ENCODE results near the gene HDAC4. TPM values are rescaled to one million over a fixed set of nuclear protein-coding genes. Genes with fewer than 3 reads are reported as not detected.

HDAC4 gene
- total RNA-seq, 8 experiments from 2014 or later = 12.2 to 55.7 (median 18.1) TPM

DNA sequence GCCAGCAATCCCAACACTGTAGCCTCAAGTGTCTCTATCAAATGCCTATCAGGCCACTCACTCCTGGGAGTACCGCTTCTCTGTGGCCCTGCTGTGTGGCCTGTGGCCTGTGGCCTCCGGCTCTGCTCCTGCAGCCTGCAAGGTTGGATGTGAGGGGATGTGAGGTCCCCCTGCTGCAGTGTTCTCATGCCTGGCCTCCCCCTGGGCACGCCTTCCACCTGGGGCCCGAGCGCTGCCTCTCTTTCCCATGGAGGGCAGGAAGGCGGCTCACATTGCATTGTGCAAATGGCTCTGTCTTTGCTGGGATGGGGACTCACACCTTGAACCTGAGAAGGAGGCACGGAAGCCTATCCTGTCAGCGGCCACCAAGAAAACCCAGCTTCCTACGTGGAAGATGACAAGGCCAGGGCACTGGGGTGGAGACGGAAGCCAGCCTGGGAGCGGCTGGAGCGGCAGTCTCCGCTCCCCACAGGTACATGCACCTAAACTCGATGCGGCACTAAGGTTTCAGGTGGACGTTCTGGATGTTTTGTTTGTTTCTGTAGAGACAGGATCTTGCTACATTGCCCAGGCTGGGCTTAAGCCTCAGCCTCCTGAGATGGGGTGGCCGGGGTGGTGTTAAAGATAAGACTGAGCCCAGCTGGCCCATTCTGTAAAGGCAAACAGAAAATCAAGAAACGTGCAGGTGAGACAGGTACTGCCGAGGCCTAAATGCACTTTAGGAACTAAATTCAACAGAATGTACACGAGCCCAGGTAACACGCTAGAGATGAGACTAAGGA lies 140.1 kb downstream of the HDAC4 start:
- H3K4me1 ChIP-seq (replicated peaks in 1 of 2) = peaks cover 53 to 55% of the 10 kb centered on the region in 2 donors
- WGBS, 10 experiments = 92 to 100% (median 98%) methylated on average over 2 to 15 of the region's 21 CpGs; no CpG with 5 or more reads in 1 of the 10 experiments
- in situ Hi-C loops (cut with MboI; ENCODE audit: low pct_unique_long_range_greater_than_20kb in 2 of 9, low sequenced_read_pairs in 9 of 9, unreplicated experiment in 9 of 9) = no loop called here
- ATAC-seq (replicated peaks in 6 of 8) = no peak
- H3K4me3 ChIP-seq = no peak overlapping the region
- no peak overlapping the region for H3K27ac ChIP-seq

DNA sequence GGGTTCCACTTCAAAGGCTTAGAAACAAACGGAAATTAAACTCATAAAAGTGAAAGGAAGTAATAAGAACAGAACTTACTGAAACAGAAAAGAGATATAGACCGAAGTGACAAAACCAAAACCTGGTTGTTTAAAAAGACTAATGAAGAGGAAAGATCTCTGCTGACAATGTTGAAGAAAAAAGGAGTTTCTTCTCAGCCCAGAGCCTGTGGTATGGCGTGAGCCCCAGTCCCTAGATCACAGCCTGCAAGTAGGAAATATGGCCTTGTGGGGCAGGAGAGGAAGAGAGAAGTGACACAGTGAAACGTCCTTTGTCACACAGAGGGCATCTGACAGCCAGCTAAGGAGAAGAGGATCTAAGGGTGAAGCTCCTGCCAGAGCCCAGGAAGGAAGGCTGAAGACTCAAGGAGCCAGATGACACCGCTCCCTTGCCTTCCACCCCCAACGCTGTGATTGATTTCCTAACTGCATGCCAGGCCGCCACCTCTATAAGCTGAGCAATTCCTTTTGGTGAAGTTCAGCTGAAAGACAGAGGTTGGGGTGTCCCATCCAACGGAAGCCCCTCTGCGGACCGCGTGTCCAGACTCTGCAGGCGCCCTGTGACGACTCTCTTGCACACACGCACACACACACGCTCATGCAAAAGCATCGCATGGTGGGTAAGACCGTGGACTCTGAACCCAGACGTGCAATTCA lies 141.1 kb downstream of the HDAC4 start:
- 75 to 100% (median 86%) methylated on average over 1 to 6 of the region's 18 CpGs for WGBS, 10 experiments
- in situ Hi-C loops (cut with MboI; ENCODE audit: low pct_unique_long_range_greater_than_20kb in 2 of 9, low sequenced_read_pairs in 9 of 9, unreplicated experiment in 9 of 9) = no loop called here

DNA sequence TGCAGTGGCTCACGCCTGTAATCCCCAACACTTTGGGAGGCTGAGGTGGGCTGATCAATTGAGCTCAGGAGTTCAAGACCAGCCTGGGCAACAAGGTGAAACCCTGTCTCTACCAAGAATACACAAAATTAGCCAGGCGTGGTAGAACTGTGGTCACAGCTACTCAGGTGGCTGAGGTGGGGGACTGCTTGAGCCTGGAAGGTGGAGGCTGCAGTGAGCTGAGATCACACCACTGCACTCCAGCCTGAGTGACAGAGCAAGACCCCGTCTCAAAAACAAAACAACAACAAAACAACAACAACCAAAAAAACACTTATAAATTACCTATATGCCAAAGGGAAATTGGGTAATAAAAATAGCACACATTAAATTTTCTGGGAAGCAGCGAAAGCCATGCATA lies 141.6 kb downstream of the HDAC4 start:
- Histone ChIP-seq H3K27ac (no peak overlapping the region), H3K4me1 (replicated peaks in 1 of 2) (peaks cover 44 to 48% of the 10 kb centered on the region in 2 donors), H3K4me3 (no peak overlapping the region)
- in situ Hi-C loops (cut with MboI; ENCODE audit: low pct_unique_long_range_greater_than_20kb in 2 of 9, low sequenced_read_pairs in 9 of 9, unreplicated experiment in 9 of 9) = no loop called here
- ATAC-seq (replicated peaks in 6 of 8) = no peak
- whole genome bisulfite sequencing, 10 experiments = 67 to 100% (median 100%) methylated on average over 1 to 4 of the region's 4 CpGs

More for the DNA sequence above, 141.1 kb downstream of the HDAC4 start:
- Histone ChIP-seq H3K4me1 (replicated peaks in 1 of 2) (peaks cover 50 to 52% of the 10 kb centered on the region in 2 donors), H3K27ac (no peak overlapping the region), H3K4me3 (no peak overlapping the region)
- peak in 5 of 8 experiments; percentile 4 to 16 (median 15) for ATAC-seq (replicated peaks in 6 of 8)

DNA sequence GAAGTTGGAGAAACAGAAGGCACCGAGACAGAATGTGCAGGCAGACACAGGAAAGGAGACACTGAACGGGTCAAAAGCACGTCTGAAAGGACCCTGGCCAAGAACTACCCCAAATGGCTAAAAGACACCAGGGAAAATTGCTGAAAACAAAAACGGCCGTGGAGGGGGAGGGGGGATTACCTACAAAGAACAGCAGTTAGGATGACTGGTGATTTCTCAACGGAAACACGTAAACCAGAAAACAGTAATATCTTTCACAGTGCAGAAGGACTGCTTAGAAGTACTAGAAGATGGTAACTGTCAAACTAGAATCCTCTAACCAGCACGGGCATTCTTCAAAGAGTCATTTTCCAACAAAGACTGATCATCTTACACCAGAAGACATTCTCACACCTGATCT lies 142.6 kb downstream of the HDAC4 start:
- Histone ChIP-seq H3K4me1 (replicated peaks in 1 of 2) (peaks cover 39 to 49% of the 10 kb centered on the region in 2 donors), H3K4me3 (no peak overlapping the region), H3K27ac (no peak overlapping the region)
- no peak for ATAC-seq (replicated peaks in 6 of 8)
- in situ Hi-C loops (cut with MboI; ENCODE audit: low pct_unique_long_range_greater_than_20kb in 2 of 9, low sequenced_read_pairs in 9 of 9, unreplicated experiment in 9 of 9) = no loop called here
- WGBS, 10 experiments = 89 to 100% (median 97%) methylated on average over 2 to 8 of the region's 8 CpGs; no CpG with 5 or more reads in 1 of the 10 experiments

DNA sequence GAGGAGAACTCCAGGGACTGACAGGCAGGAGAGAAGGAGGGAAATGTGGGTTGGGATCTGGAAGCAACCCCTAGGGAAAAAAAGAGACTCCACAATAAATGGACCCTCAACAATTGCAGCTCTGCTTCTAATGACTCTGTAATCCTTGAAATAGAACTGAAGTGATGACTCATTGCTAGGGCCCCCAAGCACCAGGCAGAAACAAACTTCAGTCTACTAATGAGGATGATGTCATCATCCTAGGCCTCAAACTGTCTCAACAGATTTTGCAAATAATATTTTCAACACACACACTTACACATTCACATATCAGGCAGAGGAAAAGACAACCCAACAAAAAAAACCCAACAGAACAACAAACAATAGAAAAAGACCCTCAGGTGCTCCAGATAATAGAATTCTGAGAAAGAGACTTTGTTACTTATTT lies 143.3 kb downstream of the HDAC4 start:
- H3K27ac ChIP-seq = peak overlapping the region; percentile 46 to 60
- no peak overlapping the region for H3K4me3 ChIP-seq
- peaks cover 40 to 49% of the 10 kb centered on the region in 2 donors for H3K4me1 ChIP-seq (replicated peaks in 1 of 2)
- ATAC-seq (replicated peaks in 6 of 8) = peak; percentile 47 to 95 (median 90)
- in situ Hi-C loops (cut with MboI; ENCODE audit: low pct_unique_long_range_greater_than_20kb in 2 of 9, low sequenced_read_pairs in 9 of 9, unreplicated experiment in 9 of 9) = no loop called here

DNA sequence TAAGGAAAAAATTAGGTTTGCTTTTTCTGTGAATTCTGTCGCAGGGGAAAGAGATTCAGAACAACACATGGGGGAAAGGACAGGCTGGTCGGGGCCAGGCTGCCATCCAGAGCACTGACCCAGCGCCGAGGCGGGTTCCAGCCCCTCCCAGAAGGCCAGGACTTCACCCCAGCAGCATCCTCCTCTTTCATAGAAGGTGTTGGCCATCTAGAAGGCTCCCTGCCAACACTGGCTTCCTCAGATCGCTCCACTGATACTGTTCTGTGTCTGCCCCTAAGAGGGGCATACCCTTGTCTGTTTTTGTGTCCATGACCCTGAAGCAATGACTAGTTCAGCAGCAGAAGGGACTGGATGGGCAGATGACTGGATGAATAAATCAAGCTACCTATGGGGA lies 144.5 kb downstream of the HDAC4 start:
- no peak overlapping the region for H3K4me3 ChIP-seq
- no peak for ATAC-seq (replicated peaks in 6 of 8)
- H3K4me1 ChIP-seq (replicated peaks in 1 of 2) = peaks cover 40 to 49% of the 10 kb centered on the region in 2 donors
- WGBS, 10 experiments = 0 to 88% (median 79%) methylated on average over 1 to 6 of the region's 6 CpGs; no CpG with 5 or more reads in 2 of the 10 experiments
- H3K27ac ChIP-seq = peak overlapping the region in 1 of 2 donors; percentile 64
- in situ Hi-C loops (cut with MboI; ENCODE audit: low pct_unique_long_range_greater_than_20kb in 2 of 9, low sequenced_read_pairs in 9 of 9, unreplicated experiment in 9 of 9) = no loop called here

DNA sequence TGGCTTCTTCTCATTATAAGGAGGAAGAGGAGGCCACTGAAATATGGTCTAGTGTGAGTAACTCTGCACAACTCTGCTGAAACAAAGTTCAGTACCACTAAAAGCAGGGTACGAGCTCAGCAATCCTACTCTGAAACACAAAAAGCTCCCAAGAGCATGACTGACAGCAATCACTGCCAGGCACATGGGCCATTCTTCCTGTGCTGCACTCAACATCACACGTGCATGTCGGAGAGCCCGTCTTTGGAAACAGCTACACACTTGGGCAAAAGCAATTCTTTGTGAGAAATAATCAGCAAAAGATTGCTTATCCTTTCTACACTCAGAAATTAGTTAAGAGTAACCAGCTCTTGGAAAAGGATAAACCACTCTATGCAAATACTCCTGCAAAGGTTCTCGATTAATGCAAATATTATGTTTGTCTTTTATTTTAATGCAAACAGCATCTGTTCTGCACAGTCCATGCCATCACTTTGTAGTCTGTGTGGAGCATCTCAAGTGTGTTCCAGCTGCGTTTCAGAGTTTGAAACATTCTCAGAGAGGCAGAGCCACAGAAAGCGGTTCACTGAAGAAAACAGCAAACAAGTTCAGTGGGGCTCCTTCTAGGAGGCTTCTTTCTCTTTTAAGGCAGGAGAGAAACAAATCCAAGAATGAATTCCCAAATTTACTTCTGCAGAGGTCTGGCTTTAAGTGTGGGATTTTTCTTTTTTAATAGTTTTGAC lies 145.0 kb downstream of the HDAC4 start:
- H3K4me3 ChIP-seq = no peak overlapping the region
- ATAC-seq (replicated peaks in 6 of 8) = peak in 2 of 8 experiments; percentile 23 to 76
- in situ Hi-C loops (cut with MboI; ENCODE audit: low pct_unique_long_range_greater_than_20kb in 2 of 9, low sequenced_read_pairs in 9 of 9, unreplicated experiment in 9 of 9) = no loop called here
- WGBS, 10 experiments = 11 to 90% (median 62%) methylated on average over 2 to 7 of the region's 7 CpGs
- peak overlapping the region in 1 of 2 donors; percentile 64 for H3K27ac ChIP-seq
- peaks cover 40 to 49% of the 10 kb centered on the region in 2 donors for H3K4me1 ChIP-seq (replicated peaks in 1 of 2)

DNA sequence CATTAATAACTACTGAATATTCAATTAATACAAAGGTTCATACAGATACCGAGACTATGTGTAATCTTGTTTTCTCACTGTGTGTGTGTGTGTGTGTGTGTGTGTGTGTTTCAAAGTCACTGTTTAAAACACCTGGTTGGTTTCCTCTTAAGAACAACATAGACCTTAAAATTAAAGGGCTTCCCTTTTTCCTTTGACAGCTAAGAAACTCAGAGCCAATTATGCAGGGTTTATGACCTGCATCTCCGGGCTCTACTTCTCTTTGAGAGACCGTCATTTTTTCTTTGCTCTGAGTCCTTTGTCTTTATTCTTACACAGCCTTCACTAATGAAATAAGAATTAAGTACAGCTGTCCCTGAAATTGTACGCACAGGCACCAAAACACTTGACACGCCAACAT lies 145.6 kb downstream of the HDAC4 start:
- Histone ChIP-seq H3K27ac (peak overlapping the region in 1 of 2 donors; percentile 15), H3K4me1 (replicated peaks in 1 of 2) (peaks cover 38 to 45% of the 10 kb centered on the region in 2 donors), H3K4me3 (no peak overlapping the region)
- in situ Hi-C loops (cut with MboI; ENCODE audit: low pct_unique_long_range_greater_than_20kb in 2 of 9, low sequenced_read_pairs in 9 of 9, unreplicated experiment in 9 of 9) = no loop called here
- 50 to 100% (median 80%) methylated on average over 1 to 5 of the region's 5 CpGs for WGBS, 10 experiments
- ATAC-seq (replicated peaks in 6 of 8) = no peak

DNA sequence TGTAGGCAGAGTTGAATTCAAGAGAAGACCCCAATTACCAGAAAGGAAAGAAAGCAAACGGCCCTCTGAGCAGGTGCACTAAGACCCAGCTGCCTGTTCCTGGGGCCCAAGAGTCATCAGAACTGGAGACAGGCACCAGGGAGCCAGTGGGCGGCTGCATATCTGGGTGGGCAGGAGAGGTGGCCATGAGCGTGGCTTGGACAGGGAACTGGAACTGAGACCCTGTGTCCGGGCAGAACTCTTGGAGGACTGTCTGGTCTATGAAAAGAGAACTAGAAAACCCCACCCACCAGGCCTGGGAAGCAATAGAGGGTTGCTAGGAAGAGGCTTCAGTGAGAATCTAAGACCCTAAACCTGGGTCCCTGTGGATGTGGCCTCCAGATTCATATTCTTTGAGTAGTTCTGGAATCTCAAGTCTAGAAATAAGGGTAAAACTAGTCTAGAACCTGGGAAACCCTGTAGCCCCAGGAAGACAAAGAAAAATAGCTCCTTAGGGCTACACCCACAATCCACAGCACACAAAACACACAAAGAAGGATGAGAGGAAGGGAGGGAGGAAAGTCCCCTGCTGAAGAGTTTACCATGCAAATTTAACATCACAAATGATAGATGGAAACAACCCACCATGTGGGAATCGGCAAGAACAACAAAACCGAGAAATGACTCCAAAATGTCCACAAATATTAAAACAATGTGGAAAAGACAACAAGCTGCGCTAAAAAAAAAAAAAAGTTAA lies 147.0 kb downstream of the HDAC4 start:
- 20 to 89% (median 63%) methylated on average over 2 to 6 of the region's 7 CpGs for WGBS, 10 experiments
- H3K4me3 ChIP-seq = no peak overlapping the region
- in situ Hi-C loops (cut with MboI; ENCODE audit: low pct_unique_long_range_greater_than_20kb in 2 of 9, low sequenced_read_pairs in 9 of 9, unreplicated experiment in 9 of 9) = no loop called here

DNA sequence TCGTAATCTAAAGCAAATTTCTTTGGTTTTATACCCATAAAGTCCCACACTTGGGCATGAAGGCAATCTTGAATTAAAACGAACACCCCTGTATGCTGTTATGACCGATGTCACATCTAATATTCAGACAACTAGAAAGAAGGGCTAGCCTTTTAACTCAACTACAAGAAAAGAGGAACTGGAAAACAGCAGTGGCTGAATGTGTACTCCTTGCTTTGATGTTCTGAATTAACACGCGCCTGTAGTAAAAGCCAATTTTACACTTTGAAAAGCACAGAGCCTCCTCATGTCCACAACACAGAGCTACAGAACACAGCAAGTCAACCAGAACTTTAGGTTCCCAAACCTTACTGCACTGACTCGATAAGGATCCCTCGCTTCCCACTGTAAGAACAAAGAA lies 147.6 kb downstream of the HDAC4 start:
- H3K27ac ChIP-seq = no peak overlapping the region
- in situ Hi-C loops (cut with MboI; ENCODE audit: low pct_unique_long_range_greater_than_20kb in 2 of 9, low sequenced_read_pairs in 9 of 9, unreplicated experiment in 9 of 9) = no loop called here
- peaks cover 33 to 47% of the 10 kb centered on the region in 2 donors for H3K4me1 ChIP-seq (replicated peaks in 1 of 2)
- 48 to 100% (median 86%) methylated on average over 1 to 7 of the region's 7 CpGs; no CpG with 5 or more reads in 2 of the 10 experiments for WGBS, 10 experiments
- no peak overlapping the region for H3K4me3 ChIP-seq
- no peak for ATAC-seq (replicated peaks in 6 of 8)

More for the DNA sequence above, 147.0 kb downstream of the HDAC4 start:
- no peak for ATAC-seq (replicated peaks in 6 of 8)
- Histone ChIP-seq H3K4me1 (replicated peaks in 1 of 2) (peaks cover 33 to 47% of the 10 kb centered on the region in 2 donors), H3K27ac (no peak overlapping the region)

DNA sequence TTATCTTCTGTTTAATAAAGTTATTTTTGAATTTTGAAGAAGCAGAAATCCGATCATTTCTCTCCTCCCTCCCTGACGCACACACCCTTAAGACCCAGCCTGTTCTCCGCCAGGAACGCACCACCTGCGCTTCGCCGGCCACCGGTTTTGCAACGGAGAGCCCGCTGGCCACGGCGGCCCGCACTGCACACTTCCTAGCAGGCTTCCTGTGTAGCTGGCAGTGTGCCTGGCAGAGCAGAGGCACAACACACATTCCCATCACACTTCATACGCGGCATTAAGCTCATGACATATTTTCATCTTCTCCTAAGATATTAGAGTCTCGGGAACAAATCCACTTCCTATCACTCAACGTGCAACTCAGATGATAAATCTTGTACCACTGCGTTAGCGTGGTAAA lies 148.0 kb downstream of the HDAC4 start:
- Histone ChIP-seq H3K4me3 (no peak overlapping the region), H3K27ac (no peak overlapping the region)
- in situ Hi-C loops (cut with MboI; ENCODE audit: low pct_unique_long_range_greater_than_20kb in 2 of 9, low sequenced_read_pairs in 9 of 9, unreplicated experiment in 9 of 9) = no loop called here

DNA sequence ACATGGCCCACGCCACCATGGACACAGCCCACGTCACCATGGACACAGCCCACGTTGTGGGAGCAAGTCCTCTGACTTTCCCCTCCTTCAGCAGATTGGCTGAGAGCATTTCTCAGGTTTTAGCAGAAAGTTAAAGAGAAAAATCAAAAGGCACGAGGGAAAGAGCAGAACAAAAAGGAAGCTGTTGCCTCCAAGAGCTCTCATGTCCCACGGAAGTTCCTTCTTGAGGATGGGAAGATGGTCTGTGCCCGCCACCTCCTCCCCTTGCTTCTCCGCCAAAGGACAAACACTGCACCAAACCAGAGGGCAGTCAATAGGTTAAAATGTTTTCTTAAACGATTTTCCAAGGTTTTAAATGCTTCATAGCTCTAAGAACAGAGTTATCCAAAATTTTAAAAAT lies 148.4 kb downstream of the HDAC4 start:
- WGBS, 10 experiments = 63 to 97% (median 86%) methylated on average over 2 to 7 of the region's 8 CpGs; no CpG with 5 or more reads in 2 of the 10 experiments
- H3K27ac ChIP-seq = no peak overlapping the region
- in situ Hi-C loops (cut with MboI; ENCODE audit: low pct_unique_long_range_greater_than_20kb in 2 of 9, low sequenced_read_pairs in 9 of 9, unreplicated experiment in 9 of 9) = no loop called here
- peaks cover 29 to 41% of the 10 kb centered on the region in 2 donors for H3K4me1 ChIP-seq (replicated peaks in 1 of 2)
- no peak overlapping the region for H3K4me3 ChIP-seq
- no peak for ATAC-seq (replicated peaks in 6 of 8)

More for the DNA sequence above, 148.0 kb downstream of the HDAC4 start:
- H3K4me1 ChIP-seq (replicated peaks in 1 of 2) = peaks cover 32 to 45% of the 10 kb centered on the region in 2 donors
- no peak for ATAC-seq (replicated peaks in 6 of 8)
- whole genome bisulfite sequencing, 10 experiments = 49 to 100% (median 88%) methylated on average over 1 to 19 of the region's 19 CpGs; no CpG with 5 or more reads in 1 of the 10 experiments

Data from motor neuron (in vitro differentiated cells).